ENCODE results near the gene NEB. TPM values are rescaled to one million over a fixed set of nuclear protein-coding genes. Genes with fewer than 3 reads are reported as not detected.

NEB gene
- total and polyA plus RNA-seq, 12 donors: 3.0 to 32.5 (median 7.6) TPM

DNA sequence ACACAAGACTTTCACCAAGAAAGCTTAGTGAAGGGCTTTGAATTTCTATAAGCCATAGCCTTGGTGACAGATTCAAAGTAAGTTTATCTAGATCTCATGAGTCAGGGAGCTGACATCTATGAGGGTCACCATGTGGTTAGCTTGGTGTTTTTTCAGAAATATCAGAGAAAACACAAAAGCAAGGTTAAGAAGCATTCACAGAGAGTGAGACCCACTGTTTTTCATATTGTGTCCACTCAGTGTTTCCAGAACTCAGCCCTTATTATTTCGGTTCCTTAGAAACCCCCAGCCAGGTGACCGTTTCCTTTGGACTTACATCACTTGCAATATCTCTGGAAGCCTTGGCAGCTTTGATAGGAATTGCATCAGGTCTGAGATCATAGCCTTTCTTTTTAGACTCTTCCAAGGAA is 76.6 kb downstream of the NEB start:
- no peak overlapping the region for H3K27ac ChIP-seq
- 82 to 90% (median 88%) methylated on average over 2 of the region's 2 CpGs for WGBS, 4 donors
- TF ChIP-seq, protein P1, sequence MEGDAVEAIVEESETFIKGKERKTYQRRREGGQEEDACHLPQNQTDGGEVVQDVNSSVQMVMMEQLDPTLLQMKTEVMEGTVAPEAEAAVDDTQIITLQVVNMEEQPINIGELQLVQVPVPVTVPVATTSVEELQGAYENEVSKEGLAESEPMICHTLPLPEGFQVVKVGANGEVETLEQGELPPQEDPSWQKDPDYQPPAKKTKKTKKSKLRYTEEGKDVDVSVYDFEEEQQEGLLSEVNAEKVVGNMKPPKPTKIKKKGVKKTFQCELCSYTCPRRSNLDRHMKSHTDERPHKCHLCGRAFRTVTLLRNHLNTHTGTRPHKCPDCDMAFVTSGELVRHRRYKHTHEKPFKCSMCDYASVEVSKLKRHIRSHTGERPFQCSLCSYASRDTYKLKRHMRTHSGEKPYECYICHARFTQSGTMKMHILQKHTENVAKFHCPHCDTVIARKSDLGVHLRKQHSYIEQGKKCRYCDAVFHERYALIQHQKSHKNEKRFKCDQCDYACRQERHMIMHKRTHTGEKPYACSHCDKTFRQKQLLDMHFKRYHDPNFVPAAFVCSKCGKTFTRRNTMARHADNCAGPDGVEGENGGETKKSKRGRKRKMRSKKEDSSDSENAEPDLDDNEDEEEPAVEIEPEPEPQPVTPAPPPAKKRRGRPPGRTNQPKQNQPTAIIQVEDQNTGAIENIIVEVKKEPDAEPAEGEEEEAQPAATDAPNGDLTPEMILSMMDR (IDR thresholded peaks at IDR 0.05): no peak
- no peak for TF ChIP-seq POLR2A (IDR thresholded peaks at IDR 0.05)
- no peak overlapping the region for H3K4me3 ChIP-seq
- no peaks in the 10 kb centered on the region for H3K9me3 ChIP-seq (replicated peaks in 1 of 3)
- no peaks in the 10 kb centered on the region for H3K36me3 ChIP-seq (replicated peaks in 1 of 2)
- no peaks in the 10 kb centered on the region for H3K4me1 ChIP-seq (replicated peaks in 1 of 2)
- H3K27me3 ChIP-seq: no peaks in the 10 kb centered on the region
- no peak for DNase-seq
- intact Hi-C loops (cut with DNase I): no loop called here

DNA sequence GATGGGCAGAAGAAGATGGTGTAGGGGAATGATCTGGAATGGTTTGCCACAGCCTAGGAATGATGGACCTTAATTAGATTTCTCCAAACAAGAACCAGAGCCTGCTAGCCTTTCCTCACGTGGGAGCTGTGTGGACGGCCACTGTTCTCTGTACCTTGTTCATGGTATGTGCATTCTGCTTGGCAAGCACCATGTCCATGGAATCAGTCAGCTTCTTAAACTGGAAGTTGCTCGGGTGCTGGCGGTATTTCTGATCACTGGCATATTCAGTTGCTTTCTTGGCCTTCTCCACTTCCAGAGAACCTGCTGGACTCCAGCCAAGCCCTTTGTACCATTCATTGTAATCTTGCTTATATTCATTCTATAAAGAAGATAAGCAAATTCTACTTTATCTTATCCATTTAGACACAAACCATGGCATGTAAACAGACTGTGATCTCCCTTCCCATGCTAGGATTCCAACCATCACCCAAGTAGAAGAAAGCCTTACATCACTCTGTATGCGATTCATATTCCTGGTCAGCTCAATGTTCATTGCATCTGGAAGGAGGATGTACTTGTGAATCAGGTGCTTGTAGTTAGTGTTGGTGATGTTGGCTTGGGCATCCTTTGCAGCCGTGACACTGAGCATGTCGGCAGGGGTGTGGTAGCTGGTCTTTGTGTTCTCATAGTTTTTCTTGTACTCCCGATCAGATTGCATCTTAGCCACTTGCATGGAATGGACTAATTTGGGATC is 78.4 kb downstream of the NEB start:
- no peak for DNase-seq
- WGBS, 4 donors: 91 to 95% (median 93%) methylated on average over 8 of the region's 8 CpGs
- Histone ChIP-seq H3K27ac (no peak overlapping the region), H3K9me3 (replicated peaks in 1 of 3) (no peaks in the 10 kb centered on the region), H3K27me3 (no peaks in the 10 kb centered on the region), H3K36me3 (replicated peaks in 1 of 2) (no peaks in the 10 kb centered on the region), H3K4me3 (no peak overlapping the region), H3K4me1 (replicated peaks in 1 of 2) (no peaks in the 10 kb centered on the region)
- intact Hi-C loops (cut with DNase I): no loop called here
- TF ChIP-seq POLR2A (IDR thresholded peaks at IDR 0.05): no peak
- TF ChIP-seq, protein P1 (IDR thresholded peaks at IDR 0.05): no peak

DNA sequence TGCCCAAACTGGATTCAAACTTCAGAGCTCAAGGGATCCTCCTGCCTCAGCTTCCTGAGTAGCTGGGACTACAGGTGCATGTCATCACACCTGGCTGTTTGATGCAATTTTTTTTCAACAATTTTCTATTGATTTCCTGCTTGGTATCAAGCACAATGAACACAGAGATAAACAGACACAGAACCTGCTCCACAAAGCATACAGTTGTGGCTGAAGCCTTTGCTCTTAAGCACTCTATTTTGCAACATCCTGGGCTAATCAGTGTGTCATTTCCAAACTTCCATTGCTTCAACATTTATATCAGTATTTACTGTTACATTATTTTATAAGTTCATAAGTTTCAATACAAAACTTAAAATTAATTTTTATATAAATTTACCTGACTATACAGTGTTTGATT is 79.4 kb downstream of the NEB start:
- Histone ChIP-seq H3K27ac (no peak overlapping the region), H3K36me3 (replicated peaks in 1 of 2) (no peaks in the 10 kb centered on the region), H3K4me3 (no peak overlapping the region), H3K4me1 (replicated peaks in 1 of 2) (no peaks in the 10 kb centered on the region), H3K9me3 (replicated peaks in 1 of 3) (no peaks in the 10 kb centered on the region), H3K27me3 (no peaks in the 10 kb centered on the region)
- intact Hi-C loops (cut with DNase I): no loop called here
- DNase-seq: no peak
- TF ChIP-seq, protein P1 (IDR thresholded peaks at IDR 0.05): no peak
- no peak for TF ChIP-seq POLR2A (IDR thresholded peaks at IDR 0.05)

DNA sequence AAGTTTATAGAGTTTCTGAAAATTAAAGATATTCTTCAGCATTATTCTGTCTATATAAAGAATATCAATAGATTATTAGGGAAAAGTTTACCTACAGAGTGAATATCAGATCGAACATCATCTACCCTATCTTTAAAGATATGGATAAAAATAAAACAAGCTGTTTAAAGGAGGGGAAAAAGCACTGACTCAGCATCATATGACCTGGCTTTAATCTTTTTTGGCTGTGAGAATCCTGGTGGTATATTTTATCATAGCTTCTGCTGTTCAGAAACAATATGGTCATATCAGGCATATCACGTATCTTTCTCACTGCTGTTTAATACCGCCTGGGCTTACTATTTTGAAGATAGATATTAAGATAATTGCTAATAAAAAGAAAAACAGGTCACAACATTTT is 80.2 kb downstream of the NEB start:
- intact Hi-C loops (cut with DNase I): no loop called here
- Histone ChIP-seq H3K27ac (no peak overlapping the region), H3K36me3 (replicated peaks in 1 of 2) (no peaks in the 10 kb centered on the region), H3K9me3 (replicated peaks in 1 of 3) (no peaks in the 10 kb centered on the region), H3K4me1 (replicated peaks in 1 of 2) (no peaks in the 10 kb centered on the region), H3K4me3 (no peak overlapping the region), H3K27me3 (no peaks in the 10 kb centered on the region)
- no peak for DNase-seq
- TF ChIP-seq POLR2A (IDR thresholded peaks at IDR 0.05): no peak
- TF ChIP-seq, protein P1 (IDR thresholded peaks at IDR 0.05): no peak
- 88 to 95% (median 92%) methylated on average over 3 of the region's 3 CpGs for WGBS, 4 donors
